GM12873 (cell line): Measurements from ENCODE around the gene DUS4L.

Source experiments
- CTCF ChIP-seq: IDR thresholded peaks from 2 replicates; pipeline ENCODE4 v1.5.1; 2012; ENCODE audit warnings: low read depth, mild to moderate bottlenecking, moderate library complexity, low read length, control low read depth; ENCODE audit not compliant: insufficient read depth; ENCODE audit errors: missing control alignments

DUS4L gene

GRCh38 chr7:107622894-107623293 lies 59.1 kb downstream of the DUS4L start:
- no peak for TF ChIP-seq CTCF

GRCh38 chr7:107627002-107627401 lies 63.2 kb downstream of the DUS4L start:
- no peak for TF ChIP-seq CTCF
